Endodermal cell (in vitro differentiated cells): ENCODE measurements around the gene OXSR1. TPM values are rescaled to one million over a fixed set of nuclear protein-coding genes. Genes with fewer than 3 reads are reported as not detected.

ENCODE experiments used
- DNase-seq: peaks from one replicate; pipeline ENCODE4 v3.0.0-alpha.2; 2017
- H3K27ac ChIP-seq: 2 replicates; pipeline ENCODE4 v1.5.1; 2013; ENCODE audit warnings: mild to moderate bottlenecking, low read depth, low read length, moderate library complexity
- H3K27me3 ChIP-seq: 2 replicates; pipeline ENCODE4 v1.6.1; 2013; ENCODE audit warnings: mild to moderate bottlenecking, low read length, moderate library complexity; ENCODE audit not compliant: insufficient read depth, control insufficient read depth, poor library complexity, severe bottlenecking
- H3K36me3 ChIP-seq: 2 replicates; pipeline ENCODE4 v1.7.0; 2013; ENCODE audit warnings: mild to moderate bottlenecking, low read length, moderate library complexity; ENCODE audit not compliant: control insufficient read depth, insufficient read depth
- H3K4me1 ChIP-seq: one replicate; pipeline ENCODE4 v1.7.0; 2013; ENCODE audit warnings: low read length; ENCODE audit not compliant: control insufficient read depth, insufficient read depth
- H3K4me3 ChIP-seq: 2 replicates; pipeline ENCODE4 v1.5.1; 2013; ENCODE audit warnings: mild to moderate bottlenecking, low read length, moderate library complexity
- H3K9ac ChIP-seq: 2 replicates; pipeline ENCODE4 v1.6.1; 2013; ENCODE audit warnings: mild to moderate bottlenecking, low read length, moderate library complexity; ENCODE audit not compliant: poor library complexity, severe bottlenecking; ENCODE audit errors: extremely low read depth
- H3K9me3 ChIP-seq: 2 replicates; pipeline ENCODE4 v1.6.1; 2013; ENCODE audit warnings: mild to moderate bottlenecking, low read length, moderate library complexity; ENCODE audit not compliant: control insufficient read depth
- H3K27ac Mint-ChIP-seq: 2 replicates; pipeline ENCODE4 v1.8.0; 2020; ENCODE audit warnings: mixed read lengths
- H3K27me3 Mint-ChIP-seq: 2 replicates; pipeline ENCODE4 v1.8.0; 2021; ENCODE audit warnings: mild to moderate bottlenecking, mixed read lengths; ENCODE audit not compliant: insufficient read depth
- H3K36me3 Mint-ChIP-seq: 2 replicates; pipeline ENCODE4 v1.8.0; 2020; ENCODE audit warnings: low read depth, mixed read lengths
- H3K4me1 Mint-ChIP-seq: 2 replicates; pipeline ENCODE4 v1.8.0; 2020; ENCODE audit warnings: mixed read lengths
- H3K4me3 Mint-ChIP-seq: 2 replicates; pipeline ENCODE4 v1.8.0; 2020; ENCODE audit warnings: mild to moderate bottlenecking, moderate library complexity, mixed read lengths
- H3K9me3 Mint-ChIP-seq: 2 replicates; pipeline ENCODE4 v1.8.0; 2020; ENCODE audit warnings: mild to moderate bottlenecking, mixed read lengths
- WGBS, 2 experiments: methylation state at CpG; one replicate each; pipeline versions ENCODE4 v1.1.5 to v1.1.7; 2013; ENCODE audit warnings: missing lambda C conversion rate in 2 of 2, mixed read lengths in 1 of 2; ENCODE audit not compliant: insufficient coverage in 1 of 2, insufficient read length in 1 of 2; 5-methylcytosine and 5-hydroxymethylcytosine counted together
- total RNA-seq, 2 donors: library from RNA; stranded (reverse); fragmentation: NEBNext Ultra II Directional in 1 of 2; extraction: Animal tissue kit (Norgen Biotek cat#: 25700) in 1 of 2; gene quantifications; 2 replicates in 1 of 2; 3 replicates in 1 of 2; pipeline ENCODE4 v1.2.1, GENCODE V29; 2021
- TF ChIP-seq, protein P1 (sequence below): fragments of 200-600 bp; sonication (generic); conservative IDR thresholded peaks from 2 replicates; pipeline ENCODE4 v1.5.0; 2021; ENCODE audit warnings: antibody characterized with exemption, mild to moderate bottlenecking

OXSR1 gene
- total RNA-seq, 2 donors from 2014 or later, result 41.9 to 55.5 TPM

DNA sequence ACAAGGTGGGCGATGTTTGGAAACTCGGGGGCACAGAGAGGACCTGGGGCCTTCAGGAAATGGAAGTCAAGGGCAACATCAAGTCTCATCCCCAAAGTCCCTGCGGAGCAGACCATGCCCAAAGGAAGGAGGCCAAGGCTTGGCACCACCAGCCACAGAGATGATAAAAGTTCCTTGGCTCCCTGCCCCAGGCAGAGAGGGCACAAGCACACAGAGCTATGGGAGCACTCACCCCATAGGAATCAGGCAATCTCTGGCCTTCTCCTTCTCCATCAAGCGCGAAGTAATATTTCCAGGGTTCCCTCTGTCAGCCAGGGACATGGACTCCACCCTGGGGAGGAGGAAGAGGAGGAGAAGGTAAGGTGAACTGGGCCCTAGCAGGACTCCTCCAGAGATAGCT lies 36.3 kb upstream of the OXSR1 start:
- H3K9me3 Mint-ChIP-seq, result no peaks in the 10 kb centered on the region
- H3K36me3 Mint-ChIP-seq, result peaks cover 69% of the 10 kb centered on the region
- H3K4me1 ChIP-seq, result no peaks in the 10 kb centered on the region
- no peak overlapping the region for H3K4me3 Mint-ChIP-seq
- peaks cover 88% of the 10 kb centered on the region for H3K36me3 ChIP-seq
- no peak overlapping the region for H3K27ac ChIP-seq
- H3K27me3 Mint-ChIP-seq, result no peaks in the 10 kb centered on the region
- H3K9ac ChIP-seq, result no peak overlapping the region
- TF ChIP-seq, protein P1, sequence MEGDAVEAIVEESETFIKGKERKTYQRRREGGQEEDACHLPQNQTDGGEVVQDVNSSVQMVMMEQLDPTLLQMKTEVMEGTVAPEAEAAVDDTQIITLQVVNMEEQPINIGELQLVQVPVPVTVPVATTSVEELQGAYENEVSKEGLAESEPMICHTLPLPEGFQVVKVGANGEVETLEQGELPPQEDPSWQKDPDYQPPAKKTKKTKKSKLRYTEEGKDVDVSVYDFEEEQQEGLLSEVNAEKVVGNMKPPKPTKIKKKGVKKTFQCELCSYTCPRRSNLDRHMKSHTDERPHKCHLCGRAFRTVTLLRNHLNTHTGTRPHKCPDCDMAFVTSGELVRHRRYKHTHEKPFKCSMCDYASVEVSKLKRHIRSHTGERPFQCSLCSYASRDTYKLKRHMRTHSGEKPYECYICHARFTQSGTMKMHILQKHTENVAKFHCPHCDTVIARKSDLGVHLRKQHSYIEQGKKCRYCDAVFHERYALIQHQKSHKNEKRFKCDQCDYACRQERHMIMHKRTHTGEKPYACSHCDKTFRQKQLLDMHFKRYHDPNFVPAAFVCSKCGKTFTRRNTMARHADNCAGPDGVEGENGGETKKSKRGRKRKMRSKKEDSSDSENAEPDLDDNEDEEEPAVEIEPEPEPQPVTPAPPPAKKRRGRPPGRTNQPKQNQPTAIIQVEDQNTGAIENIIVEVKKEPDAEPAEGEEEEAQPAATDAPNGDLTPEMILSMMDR, result no peak
- H3K4me3 ChIP-seq, result no peak overlapping the region
- no peaks in the 10 kb centered on the region for H3K27me3 ChIP-seq
- WGBS, 2 experiments, result 93 to 100% methylated on average over 2 to 5 of the region's 5 CpGs
- H3K9me3 ChIP-seq, result no peaks in the 10 kb centered on the region
- no peak for DNase-seq
- no peak overlapping the region for H3K27ac Mint-ChIP-seq
- H3K4me1 Mint-ChIP-seq, result no peaks in the 10 kb centered on the region

DNA sequence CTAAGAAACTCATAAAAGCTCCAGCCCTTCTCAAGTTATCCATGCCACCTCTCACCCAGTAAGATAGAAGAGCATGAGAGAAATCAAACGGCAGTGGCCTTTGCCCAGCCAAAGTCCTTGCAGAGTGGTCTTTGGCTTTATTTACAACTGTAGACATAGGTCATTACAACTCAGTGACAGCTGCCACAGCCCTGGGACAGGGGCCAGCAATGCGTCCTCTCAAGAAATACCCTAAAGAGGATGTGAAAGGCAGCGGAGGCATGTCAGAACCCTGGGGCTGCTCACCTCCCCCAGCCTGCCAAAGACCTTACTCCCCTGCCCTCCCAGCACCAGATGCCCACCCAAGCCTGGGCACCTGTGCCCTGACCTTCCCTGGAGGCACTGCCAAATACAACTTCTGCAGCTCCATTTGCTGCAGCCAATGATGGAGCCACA lies 34.7 kb upstream of the OXSR1 start:
- Mint-ChIP-seq H3K36me3 (peaks cover 63% of the 10 kb centered on the region), H3K27ac (no peak overlapping the region)

DNA sequence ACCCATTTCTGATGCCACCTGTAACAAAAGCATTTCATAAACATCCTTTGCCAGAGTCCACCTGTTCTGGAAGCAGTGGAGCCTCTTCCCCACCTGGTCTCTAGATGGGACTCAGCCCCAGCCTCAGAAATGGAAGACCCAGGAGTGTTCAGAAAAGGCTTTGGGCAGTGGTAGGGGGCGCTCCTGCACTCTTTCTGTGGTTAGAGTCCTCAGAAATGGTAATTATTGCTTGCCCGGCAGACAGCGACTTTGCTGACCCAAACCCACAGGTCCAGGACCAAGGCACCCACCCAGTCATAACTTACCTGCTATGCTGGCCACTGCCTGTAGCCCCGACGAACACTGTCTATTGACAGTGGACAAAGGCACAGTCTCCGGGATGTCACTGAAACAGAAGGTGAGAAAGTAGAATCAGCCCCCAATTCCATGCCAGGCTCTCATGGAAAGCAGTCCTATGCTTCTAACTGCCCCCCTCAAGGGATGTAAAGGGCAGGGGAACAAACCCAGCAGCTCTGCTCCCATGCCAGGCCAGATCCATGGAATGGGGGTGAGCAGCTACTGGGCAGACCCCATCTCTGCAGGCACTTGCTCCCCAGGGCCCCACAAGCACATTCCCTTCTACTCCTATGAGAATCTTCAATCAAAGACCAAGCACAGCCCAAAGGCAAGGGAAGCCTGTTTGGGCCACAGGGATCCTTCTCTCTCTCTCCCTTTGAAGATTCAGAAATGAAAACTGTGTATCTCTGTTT lies 33.5 kb upstream of the OXSR1 start:
- no peak overlapping the region for H3K27ac Mint-ChIP-seq
- no peaks in the 10 kb centered on the region for H3K9me3 ChIP-seq
- peaks cover 14% of the 10 kb centered on the region for H3K4me1 Mint-ChIP-seq
- peaks cover 56% of the 10 kb centered on the region for H3K36me3 Mint-ChIP-seq
- no peaks in the 10 kb centered on the region for H3K27me3 Mint-ChIP-seq
- H3K4me1 ChIP-seq, result no peaks in the 10 kb centered on the region
- H3K9ac ChIP-seq, result no peak overlapping the region
- H3K4me3 Mint-ChIP-seq, result no peak overlapping the region
- no peaks in the 10 kb centered on the region for H3K27me3 ChIP-seq
- 64 to 78% methylated on average over 5 to 6 of the region's 6 CpGs for WGBS, 2 experiments
- peaks cover 74% of the 10 kb centered on the region for H3K36me3 ChIP-seq
- no peak overlapping the region for H3K27ac ChIP-seq
- DNase-seq, result peak; percentile 92
- H3K4me3 ChIP-seq, result no peak overlapping the region
- H3K9me3 Mint-ChIP-seq, result no peaks in the 10 kb centered on the region
- TF ChIP-seq, protein P1, result peak; percentile 87

More for the DNA sequence above, 34.7 kb upstream of the OXSR1 start:
- Histone ChIP-seq H3K36me3 (peaks cover 85% of the 10 kb centered on the region), H3K4me3 (no peak overlapping the region), H3K27me3 (no peaks in the 10 kb centered on the region), H3K9ac (no peak overlapping the region), H3K27ac (no peak overlapping the region), H3K9me3 (no peaks in the 10 kb centered on the region), H3K4me1 (no peaks in the 10 kb centered on the region)
- WGBS, 2 experiments, result 92 to 93% methylated on average over 2 to 3 of the region's 3 CpGs
- peaks cover 8% of the 10 kb centered on the region for H3K4me1 Mint-ChIP-seq
- H3K4me3 Mint-ChIP-seq, result no peak overlapping the region
- TF ChIP-seq, protein P1, result no peak
- no peak for DNase-seq
- H3K27me3 Mint-ChIP-seq, result no peaks in the 10 kb centered on the region
- H3K9me3 Mint-ChIP-seq, result no peaks in the 10 kb centered on the region
